Upper lobe of left lung (tissue), 4 donors: ENCODE data around the gene TMEM108.

ENCODE experiments used
- EP300 ChIP-seq, 4 donors: sonication (generic); formaldehyde crosslinking; IDR thresholded peaks; one replicate each; pipeline ENCODE4 v1.5.1; 2017; ENCODE audit warnings: antibody characterized with exemption in 4 of 4, control low read depth in 2 of 4
- POLR2AphosphoS5 ChIP-seq, 2 donors: sonication (generic); formaldehyde crosslinking; IDR thresholded peaks; one replicate each; pipeline ENCODE4 v1.5.1; 2017; ENCODE audit warnings: antibody characterized with exemption in 2 of 2
- TF ChIP-seq, protein P1 (sequence below), 6 experiments: fragments of 450-650 bp in 4 of 6; fragments of 200-600 bp in 2 of 6; sonication (generic) in 2 of 6; IDR thresholded peaks; one replicate each; pipeline ENCODE4 v1.5.1; 2016 to 2019; ENCODE audit warnings: antibody characterized with exemption in 6 of 6

DNA sequence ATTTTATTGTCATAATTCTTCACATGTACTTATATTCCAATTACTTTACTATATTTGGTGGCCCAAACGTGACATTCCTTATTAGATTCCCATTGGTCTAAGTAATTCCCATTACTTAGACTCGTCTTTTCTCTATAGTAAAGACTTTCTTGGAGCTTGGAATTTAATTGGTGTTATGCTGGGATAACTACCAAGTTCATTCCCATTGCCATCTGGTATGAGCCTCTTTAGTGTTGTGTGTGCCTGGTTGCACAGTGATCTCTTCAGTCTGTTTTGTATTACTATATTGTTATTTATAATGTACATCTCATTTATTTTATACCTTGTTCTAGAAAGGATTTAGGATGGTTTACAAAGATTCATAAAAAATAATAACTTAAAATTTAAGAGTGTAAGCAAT, 27.8 kb downstream of the TMEM108 start:
- TF ChIP-seq, protein P1, sequence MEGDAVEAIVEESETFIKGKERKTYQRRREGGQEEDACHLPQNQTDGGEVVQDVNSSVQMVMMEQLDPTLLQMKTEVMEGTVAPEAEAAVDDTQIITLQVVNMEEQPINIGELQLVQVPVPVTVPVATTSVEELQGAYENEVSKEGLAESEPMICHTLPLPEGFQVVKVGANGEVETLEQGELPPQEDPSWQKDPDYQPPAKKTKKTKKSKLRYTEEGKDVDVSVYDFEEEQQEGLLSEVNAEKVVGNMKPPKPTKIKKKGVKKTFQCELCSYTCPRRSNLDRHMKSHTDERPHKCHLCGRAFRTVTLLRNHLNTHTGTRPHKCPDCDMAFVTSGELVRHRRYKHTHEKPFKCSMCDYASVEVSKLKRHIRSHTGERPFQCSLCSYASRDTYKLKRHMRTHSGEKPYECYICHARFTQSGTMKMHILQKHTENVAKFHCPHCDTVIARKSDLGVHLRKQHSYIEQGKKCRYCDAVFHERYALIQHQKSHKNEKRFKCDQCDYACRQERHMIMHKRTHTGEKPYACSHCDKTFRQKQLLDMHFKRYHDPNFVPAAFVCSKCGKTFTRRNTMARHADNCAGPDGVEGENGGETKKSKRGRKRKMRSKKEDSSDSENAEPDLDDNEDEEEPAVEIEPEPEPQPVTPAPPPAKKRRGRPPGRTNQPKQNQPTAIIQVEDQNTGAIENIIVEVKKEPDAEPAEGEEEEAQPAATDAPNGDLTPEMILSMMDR (IDR thresholded peaks at IDR 0.05): no peak
- no peak for TF ChIP-seq EP300 (IDR thresholded peaks at IDR 0.05)
- TF ChIP-seq POLR2AphosphoS5 (IDR thresholded peaks at IDR 0.05): no peak
